Measurements from ENCODE around the gene BCOR. TPM values are rescaled to one million over a fixed set of nuclear protein-coding genes. Genes with fewer than 3 reads are reported as not detected.
A peak's percentile ranks its signal among the peaks of the same experiment; 100 is the strongest.

Gene BCOR
- total RNA-seq, 1 experiment from 2014 or later = 28.8 TPM

DNA sequence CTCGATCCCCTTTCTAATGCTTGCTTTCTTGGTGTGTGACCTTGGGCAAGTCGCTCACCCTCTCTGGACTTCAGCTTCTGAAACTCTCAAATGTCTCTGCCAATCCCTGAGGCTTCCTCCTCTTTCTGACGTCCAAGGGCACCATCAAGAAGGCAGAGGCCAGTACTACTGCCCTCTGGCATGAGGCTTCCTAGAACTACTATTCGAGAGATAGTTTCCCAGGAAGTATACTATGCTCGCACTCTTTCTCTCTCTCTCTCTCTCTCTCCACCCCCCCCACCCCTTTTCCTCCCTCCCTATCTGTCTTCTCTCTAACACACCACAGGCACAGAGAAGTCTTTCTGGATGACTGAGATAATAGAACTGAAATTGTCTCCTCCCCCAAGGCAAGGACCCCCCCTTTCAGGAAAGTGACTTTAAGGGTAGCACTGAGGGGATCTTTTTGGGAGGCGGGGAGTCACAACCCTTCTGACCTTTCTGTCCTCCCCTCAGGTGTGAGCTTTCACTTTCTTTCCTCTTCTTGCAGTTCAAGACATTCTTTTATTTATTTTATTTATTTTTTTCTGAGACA is 20.0 kb upstream of the BCOR start:
- in situ Hi-C loops (cut with HindIII; ENCODE audit: low sequenced_read_pairs) = no loop called here

GRCh38 chrX:40116925-40117324 is 19.2 kb upstream of the BCOR start:
- DNase-seq (ENCODE audit: low spot score) = no peak
- in situ Hi-C loops (cut with HindIII; ENCODE audit: low sequenced_read_pairs) = no loop called here

More for the DNA sequence above, 20.0 kb upstream of the BCOR start:
- DNase-seq (ENCODE audit: low spot score) = no peak

DNA sequence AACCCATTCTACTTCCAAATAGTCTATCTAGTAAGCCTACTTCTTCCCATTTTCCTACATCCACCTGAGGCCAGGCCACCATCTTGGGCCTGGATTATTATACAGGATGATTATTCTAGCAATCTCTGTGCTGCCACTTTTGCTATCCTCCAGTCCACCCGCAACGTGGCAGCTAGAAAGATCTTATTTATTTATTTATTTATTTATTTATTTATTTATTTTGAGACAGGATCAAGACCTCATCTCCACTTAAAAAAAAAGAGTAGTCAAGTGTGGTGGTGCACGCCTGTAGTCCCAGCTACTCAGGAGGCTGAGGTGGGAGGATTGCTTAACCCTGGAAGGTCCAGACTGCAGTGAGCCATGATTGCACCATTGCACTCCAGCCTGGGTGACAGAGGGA is 15.2 kb upstream of the BCOR start:
- in situ Hi-C loops (cut with HindIII; ENCODE audit: low sequenced_read_pairs) = no loop called here
- no peak for DNase-seq (ENCODE audit: low spot score)

DNA sequence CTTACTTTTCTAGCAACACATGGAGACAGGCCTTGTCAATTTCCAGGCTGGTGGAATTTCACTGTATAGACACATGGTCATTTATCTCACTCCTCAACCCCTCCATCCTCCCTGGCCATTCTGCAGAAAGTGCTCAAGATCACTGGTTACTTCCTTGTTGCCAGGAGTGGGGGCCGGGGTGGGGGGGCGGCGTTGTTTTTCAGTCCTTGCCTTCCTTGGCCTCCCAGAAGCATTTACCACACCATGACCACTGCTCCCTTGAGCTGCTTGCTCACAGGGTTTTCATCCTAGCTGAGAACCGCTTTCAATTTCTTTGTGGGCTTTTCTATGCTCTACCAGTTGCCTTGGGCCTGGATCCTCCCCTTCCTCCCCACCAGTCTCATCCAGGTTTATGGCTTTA is 14.1 kb upstream of the BCOR start:
- DNase-seq (ENCODE audit: low spot score) = no peak
- in situ Hi-C loops (cut with HindIII; ENCODE audit: low sequenced_read_pairs) = no loop called here

DNA sequence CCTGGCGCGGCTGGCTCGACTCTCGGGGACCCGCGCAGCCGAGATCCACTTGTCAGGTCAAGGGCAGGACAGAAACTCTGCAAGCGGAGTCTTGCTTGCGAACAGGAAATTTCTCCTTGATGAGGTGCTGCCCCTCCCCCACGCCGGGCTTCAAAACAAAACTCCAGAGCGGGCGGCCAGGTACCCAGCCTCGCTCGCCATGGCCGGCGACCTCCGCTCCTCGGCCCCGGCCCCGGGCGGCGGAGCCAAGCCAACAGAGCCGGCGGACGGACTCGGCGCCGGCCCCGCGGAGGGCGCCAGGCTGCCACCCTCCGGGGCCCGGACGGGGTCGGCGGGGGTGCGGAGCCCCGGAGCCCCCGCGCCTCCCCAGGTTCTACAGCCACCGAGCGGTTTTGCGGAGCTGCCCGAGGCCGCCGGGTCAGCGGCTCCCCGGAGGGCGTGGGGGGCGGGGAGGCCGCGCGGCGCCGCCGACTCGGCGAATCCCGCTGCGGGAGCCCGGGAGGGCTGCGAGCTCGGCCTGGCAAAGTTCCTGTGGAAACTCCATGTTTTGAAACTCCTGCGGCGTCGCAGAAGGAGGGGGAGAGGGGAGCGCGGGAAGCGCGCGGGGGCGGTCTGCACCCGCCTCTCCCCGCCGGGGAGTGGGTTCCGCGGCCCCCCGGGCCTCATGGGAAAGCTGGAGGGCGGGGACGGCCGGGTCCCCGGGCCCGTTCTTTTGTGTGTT is 11.7 kb upstream of the BCOR start:
- peak; percentile 43 for DNase-seq (ENCODE audit: low spot score)
- in situ Hi-C loops (cut with HindIII; ENCODE audit: low sequenced_read_pairs) = no loop called here

DNA sequence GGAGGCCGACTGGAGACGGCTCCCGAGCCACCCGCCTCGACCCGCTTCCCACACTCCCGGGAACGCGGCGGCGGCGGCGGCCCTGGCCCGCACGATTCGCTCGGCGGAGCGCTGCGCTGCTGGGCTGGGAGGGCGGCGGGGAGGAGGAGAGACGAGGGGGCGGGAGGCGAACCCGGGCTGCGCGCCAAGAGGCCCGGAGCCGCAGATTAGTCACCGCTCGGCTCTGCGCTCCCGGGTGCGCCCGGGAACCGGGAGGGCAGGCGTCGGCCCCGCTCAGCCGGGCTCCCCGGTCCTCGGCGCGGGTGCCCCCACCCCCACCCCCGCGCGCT is 11.2 kb upstream of the BCOR start:
- DNase-seq (ENCODE audit: low spot score) = peak; percentile 49
- in situ Hi-C loops (cut with HindIII; ENCODE audit: low sequenced_read_pairs) = no loop called here

DNA sequence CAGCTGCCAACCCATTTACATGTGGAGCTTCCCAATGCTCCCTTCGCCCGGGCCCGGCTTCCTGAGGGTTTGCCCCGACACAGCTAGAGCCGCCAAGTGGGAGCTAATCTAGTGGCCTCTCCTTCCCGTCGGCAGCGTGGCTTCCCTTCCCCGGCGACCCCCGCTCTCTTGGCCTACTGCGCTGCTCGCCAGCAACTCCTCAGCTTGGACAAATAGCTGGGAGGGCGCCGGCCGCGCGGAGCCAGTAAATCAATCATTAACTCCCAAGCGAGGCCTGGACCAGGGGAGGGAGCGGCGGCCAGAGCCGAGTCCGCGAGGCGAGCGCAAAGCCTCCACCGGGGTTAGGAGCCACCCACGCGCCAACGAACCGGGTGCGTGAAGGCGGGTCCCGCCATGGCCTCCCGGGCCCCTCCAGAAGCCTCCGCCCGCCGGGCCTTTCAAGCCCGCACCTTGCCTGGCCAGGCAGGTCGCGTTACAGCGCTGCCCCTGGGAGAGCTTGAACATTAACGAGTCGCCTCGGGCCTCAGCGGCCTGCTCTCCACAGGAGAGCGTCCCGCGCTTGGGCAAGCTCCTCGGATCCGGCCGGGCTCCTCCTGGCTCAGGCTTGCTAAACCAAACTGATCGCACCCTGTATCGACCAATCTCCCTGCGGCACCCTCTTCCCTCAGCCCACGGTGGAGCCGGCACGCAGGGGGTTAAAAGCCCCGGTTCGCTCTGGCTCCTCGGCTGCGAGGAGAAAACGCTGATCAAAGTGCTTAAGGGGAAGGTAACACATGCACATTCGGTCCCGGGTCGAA is 10.6 kb upstream of the BCOR start:
- in situ Hi-C loops (cut with HindIII; ENCODE audit: low sequenced_read_pairs) = no loop called here
- DNase-seq (ENCODE audit: low spot score) = peak; percentile 42

DNA sequence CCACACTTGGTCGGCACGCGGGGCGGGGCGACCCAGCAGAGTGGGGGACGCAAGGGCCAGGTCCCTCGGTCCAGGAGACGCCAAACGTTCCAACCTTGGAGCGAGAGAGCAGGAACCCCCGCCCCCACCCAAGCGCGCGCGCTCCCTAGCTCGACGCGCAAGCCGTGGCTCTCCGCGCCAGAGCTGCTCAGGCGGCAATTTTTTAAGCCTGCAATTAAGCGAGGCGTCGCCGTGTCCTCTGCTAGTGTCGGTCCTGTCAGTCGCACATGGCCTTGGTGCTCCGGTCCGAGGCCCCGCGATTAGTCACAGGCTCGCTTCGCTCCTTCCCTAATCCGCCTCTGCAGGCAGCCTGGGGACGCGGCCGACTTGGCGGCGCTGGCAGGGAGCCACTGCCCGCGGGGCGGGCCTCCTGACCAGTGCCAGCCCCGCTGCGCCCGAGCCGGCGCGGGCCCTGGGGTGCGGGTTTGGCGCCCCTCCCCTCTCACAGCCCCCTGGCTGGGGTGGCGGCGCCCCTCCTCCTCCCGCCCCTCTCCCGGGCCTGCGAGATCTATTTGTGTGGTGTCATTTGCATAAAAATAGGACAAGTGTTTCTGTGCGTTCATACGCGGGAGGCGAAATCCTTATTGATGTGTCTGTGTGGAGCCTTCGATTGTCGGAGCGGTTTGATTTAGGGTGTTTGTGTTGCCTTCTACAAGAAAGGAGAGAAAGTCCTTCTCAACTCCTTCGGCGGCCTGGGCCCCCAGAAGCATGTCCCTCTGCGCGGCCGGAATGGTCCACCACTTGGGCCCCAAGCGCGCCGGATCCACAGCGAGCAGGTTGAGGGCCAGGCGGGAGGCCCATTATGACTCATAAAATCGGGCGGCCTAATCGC is 9.8 kb upstream of the BCOR start:
- DNase-seq (ENCODE audit: low spot score) = peak; percentile 56
- in situ Hi-C loops (cut with HindIII; ENCODE audit: low sequenced_read_pairs) = no loop called here

GRCh38 chrX:40106676-40107290 is 9.0 kb upstream of the BCOR start:
- in situ Hi-C loops (cut with HindIII; ENCODE audit: low sequenced_read_pairs) = no loop called here
- DNase-seq (ENCODE audit: low spot score) = no peak

DNA sequence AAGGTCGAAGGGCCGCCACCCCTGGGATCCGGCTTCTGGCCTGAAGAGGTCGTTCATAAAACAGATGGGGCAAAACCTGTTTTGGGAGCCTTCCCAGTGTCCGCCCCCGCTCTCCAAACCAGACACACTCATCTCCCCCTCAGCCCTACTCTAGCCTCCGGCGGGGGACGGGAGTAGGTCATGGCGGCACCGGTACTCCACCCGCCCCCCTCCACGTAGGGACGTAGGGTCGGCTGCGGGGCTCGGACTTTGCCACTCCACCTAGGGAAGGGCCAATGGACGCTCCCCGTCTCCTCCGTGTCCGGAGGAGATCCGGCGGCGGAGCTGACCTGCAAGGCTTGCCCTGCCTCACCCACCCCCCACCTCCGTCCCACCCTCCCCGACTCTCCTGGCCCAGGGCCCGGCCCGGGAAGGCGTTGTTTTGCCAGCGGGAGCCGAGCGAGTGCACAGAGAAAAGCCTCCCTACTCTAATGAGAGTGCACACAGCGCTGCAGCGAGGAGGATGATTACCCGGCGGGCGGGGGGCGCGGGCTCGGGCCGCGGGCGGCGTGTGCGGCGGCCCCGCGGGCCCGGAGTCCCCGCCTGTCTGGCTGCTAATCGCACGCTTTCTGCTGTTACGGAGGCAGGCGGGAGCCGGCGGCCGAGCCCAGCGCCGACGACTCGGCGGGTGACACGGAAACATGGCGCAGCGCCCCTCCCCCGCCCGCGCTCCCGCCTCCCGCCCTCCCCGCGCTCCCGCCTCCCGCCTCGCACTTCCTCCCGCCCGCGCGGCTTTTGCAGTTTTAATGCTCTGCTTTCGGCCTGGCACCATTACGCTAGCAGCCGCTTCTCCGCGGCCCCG is 8.3 kb upstream of the BCOR start:
- peak; percentile 70 for DNase-seq (ENCODE audit: low spot score)

DNA sequence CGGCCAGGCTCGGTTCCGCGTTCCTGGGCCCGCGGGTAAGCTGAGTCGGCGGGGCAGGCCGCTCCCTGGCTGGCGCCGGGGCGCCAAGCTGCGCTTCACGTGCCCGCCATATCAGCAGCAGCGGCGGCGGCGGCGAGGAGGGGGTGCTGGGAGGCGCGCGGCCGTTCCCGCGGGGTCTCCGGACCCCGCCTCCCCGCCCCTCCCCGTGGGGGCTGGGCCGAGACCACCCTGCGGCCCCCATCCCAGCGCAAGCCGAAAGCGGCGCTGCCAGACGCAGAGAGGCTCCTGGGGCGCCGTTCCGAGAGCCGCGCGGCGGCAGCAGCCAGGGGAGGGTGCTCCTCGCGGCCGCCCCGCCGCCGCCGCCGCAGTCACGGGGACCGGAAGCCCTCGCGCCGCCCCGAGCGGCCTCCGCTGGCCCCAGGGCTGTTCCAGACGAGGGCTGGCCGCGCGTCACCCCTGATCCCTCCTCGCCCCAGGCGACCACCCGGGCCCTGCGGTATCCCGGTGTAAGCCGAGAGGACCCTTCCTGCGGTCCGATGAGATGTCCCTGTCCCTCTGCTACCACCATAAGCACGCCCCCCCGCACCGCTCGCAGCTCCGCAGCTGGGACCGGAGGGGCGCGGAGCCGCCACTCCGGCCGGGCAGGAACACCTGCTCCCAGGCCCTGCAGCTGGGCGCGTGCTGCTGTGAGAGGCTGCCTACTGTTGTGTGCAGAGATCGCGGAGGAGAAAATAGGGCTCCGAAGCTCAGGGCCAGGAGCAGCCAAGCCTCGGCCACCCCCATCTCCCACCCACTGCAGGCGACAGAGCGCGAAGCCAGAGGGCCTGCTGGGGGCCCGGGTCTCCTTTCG is 7.5 kb upstream of the BCOR start:
- DNase-seq (ENCODE audit: low spot score) = no peak
- in situ Hi-C loops (cut with HindIII; ENCODE audit: low sequenced_read_pairs) = no loop called here

More for the DNA sequence above, 8.3 kb upstream of the BCOR start:
- in situ Hi-C loops (cut with HindIII; ENCODE audit: low sequenced_read_pairs) = no loop called here

- in situ Hi-C loops (cut with HindIII; ENCODE audit: low sequenced_read_pairs) = no loop called here
- no peak for DNase-seq (ENCODE audit: low spot score)
These were observed 6.8 kb upstream of the BCOR start for GRCh38 chrX:40104630-40104984.

DNA sequence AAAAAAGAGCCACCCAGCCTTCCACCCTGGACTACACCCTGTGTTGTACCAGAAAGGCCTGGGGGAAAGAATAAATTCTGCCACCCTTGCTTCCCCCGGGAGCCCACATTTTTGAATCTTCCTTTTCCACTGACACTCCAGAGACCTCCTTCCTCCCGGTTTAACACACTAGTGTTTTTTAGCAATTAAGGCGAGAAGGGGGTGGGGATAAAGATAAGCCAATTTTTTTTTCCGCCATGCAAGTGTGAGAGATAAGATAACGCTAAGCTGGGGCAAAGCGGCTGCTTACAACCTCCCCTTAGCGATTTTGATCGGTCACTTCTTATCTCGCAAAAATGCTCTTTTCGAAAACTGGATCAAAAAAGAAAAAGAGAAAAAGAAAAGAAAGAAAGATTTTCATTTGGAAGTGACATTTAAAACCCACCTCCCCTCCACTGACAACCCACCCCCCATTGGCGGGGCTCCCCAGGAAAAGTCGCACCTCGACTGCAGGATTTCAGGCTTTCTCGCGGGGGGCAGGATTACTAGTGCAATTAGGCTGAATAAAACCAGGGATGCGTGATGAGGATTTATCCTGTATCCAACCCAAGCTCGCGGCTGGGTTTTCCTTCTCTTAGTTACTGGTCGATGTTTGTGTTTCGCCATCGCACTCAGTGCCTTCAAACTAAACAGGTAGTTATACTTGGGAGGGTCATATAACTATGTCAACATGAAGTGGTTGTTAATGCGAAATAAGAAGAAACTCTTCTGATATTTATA is 6.0 kb upstream of the BCOR start:
- in situ Hi-C loops (cut with HindIII; ENCODE audit: low sequenced_read_pairs) = no loop called here
- no peak for DNase-seq (ENCODE audit: low spot score)

DNA sequence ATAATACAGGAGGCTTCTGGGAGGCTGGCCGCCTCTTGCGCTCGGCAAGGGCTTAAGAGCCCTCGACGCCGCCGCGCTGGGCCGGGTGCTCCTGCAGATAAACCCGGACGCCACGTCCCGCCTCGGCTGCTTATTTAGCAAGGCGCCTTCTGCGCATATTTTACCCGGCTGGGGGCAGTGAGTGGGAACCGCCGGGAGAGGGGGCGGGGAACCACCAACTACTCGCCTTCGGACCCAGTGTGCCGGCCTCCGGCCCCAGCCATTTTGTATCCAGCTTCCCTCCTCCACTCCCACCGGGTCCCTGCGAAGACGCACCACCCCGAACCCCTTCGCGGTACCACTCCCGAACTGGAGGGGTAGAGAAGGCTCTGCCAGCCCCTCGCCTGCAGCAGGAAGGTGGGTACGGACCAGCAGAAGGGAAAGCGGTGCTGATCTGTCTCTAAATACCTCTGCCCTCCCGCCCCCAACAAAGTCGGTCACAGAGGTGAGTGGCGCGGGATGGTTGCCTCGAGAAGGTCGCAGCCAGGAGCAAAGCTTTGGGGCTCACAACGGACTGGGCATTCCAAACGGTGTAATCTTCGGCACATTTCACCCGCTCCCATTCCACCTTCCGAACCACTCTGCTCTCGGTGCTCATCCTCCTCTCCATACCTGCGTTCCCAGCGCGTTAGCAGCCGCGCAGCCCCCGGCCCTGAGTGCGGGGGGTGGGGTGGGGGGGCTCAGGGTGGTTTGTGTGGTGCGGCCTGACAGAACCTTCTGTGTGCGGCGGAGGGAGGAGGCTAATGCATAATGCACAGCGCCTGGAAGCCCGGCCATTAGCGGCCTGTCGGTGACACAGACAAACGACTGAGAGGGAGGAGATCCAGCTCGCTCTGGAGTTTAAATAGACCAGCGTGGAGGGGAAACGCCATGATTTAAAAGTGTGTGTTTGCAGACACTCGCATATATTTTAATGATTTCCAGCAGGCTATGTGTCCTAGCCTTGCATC is 4.9 kb upstream of the BCOR start:
- in situ Hi-C loops (cut with HindIII; ENCODE audit: low sequenced_read_pairs) = no loop called here
- no peak for DNase-seq (ENCODE audit: low spot score)

GRCh38 chrX:40101430-40101802 is 3.7 kb upstream of the BCOR start:
- no peak for DNase-seq (ENCODE audit: low spot score)
- in situ Hi-C loops (cut with HindIII; ENCODE audit: low sequenced_read_pairs) = no loop called here

All from G401 (cell line).